Posterior vena cava (tissue), 2 donors: ENCODE measurements around the gene HS2ST1. TPM values are rescaled to one million over a fixed set of nuclear protein-coding genes. Genes with fewer than 3 reads are reported as not detected.

Experiments
- DNase-seq: peaks from one replicate; pipeline ENCODE4 v3.0.0-alpha.2; 2020; ENCODE audit warnings: low spot score
- intact Hi-C, 2 donors: fragments of 100-400 bp; cut with DNase I; formaldehyde crosslinking; loops; one replicate each; pipeline versions ENCODE4 v1.14.1 to v1.14.2; 2022 to 2023
- total RNA-seq, 2 donors: library from RNA; stranded (reverse); fragmentation: NEBNext Ultra II Directional; extraction: Animal tissue kit (Norgen Biotek cat#: 25700); gene quantifications; one replicate each; pipeline ENCODE4 v1.2.1, GENCODE V29; 2021
- donor health status: DM: yes; HTN: yes; CAD: no.
- donor health status: DM: yes; HTN: yes; CAD: no.

HS2ST1 gene
- total RNA-seq, 2 donors from 2014 or later: 24.7 to 27.1 TPM

DNA sequence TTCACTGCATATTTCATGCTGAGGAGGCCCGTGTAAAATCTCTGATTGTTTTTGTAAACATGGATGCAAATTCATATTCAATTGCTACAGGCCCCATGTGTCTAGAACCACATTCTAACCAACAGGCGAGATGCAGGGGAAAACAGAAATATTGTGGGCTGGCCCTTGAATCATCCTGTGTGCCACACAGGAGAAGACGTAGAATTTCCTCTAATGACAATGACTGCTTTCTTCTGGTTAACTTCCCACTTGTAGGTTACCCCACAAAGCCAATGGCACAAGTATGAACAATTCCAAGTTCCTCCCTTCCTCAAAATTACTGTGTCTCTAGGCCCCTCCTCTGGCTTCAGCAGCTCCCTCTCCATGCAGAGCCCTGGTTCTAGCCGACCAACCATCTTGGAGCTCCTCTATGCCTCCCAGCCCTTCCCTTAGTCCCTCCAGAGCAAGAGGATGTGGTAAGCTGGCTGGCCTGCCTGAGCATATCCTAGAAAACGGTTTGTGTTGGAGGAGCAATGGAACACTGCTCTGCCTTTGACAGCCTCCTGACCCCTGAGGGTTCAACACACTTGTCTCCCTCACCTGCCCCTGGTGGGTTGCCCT lies 205.2 kb downstream of the HS2ST1 start:
- intact Hi-C loops: no loop called here
- DNase-seq: no peak

DNA sequence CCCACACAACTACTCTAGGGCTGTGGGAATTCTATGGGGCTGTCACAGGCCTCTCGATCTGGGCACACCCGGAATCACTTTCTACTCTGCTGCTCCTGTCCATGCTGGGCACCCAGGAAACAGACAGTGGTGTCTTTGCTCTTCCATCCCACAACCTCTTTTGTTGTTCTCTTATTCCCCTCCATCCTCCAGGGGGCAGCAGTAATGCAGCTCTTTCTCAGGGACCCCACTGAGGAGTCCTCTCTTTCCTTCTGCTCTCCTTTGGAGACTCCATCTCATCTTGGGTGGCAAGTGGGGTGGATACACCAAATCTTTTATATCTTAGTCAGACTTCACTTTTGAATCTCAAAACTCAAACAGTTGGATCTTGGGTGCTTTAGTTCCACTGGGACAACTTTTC lies 206.3 kb downstream of the HS2ST1 start:
- intact Hi-C loops: no loop called here
- no peak for DNase-seq

DNA sequence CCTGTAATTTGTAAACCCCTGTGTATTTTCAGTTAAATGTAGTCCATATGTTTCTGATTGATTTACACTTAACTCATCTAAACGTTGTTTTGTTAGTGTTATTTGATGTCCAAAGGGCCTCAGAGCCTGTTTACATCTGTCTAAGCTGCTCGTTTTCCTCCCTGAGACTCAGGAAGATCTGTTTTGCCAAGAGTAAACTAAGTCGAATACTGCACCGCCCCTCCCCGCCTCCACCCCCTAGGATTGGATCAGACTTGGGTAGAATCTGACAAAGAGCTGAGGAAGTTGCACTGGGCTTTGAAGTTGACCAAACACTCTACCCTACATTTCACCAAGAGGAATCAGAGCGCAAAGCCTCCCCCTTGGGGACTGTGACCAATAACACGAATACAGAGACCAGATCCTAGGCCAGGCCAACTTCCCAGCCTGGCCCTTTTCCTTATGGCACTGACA lies 207.3 kb downstream of the HS2ST1 start:
- no peak for DNase-seq

DNA sequence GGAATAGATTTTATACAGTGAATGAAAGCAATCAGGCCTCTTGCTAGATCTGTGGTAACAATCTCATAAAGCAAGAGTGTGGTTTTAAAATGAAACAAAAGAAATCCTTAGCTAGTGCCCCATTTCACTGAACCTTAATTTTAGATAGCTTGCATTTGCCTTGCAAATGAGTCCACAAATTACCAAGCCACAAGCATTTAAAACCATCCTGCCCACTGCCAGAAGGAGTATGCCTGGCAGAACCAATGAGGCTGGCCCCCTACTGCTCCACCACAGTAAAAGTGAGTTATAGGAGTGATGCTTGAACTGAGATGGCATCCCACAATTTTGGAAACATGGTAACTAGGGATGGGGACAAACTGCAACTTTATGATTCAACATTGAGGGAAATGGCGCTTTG lies 207.8 kb downstream of the HS2ST1 start:
- no peak for DNase-seq
- intact Hi-C loops: no loop called here

More for the DNA sequence above, 207.3 kb downstream of the HS2ST1 start:
- intact Hi-C loops: no loop called here

DNA sequence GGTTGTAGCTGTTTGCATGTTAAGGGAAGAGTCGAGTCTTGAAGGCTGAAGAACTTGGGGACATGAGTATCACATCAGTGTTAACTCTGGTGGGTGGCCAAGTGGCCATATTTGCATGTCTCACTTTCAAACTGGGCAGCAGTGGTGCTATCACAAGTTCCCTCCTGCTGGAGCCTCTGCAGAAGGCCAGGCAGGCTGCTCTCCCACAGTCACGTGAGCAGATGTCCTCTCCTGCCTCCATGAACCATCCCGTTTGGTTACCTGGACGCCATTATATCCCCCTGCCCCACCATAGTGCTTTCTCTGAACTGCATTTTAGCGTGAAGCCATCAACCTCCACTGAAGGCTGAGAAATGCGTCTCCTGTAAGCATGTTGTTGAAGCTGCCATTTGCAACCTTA lies 209.2 kb downstream of the HS2ST1 start:
- no peak for DNase-seq
- intact Hi-C loops: no loop called here

DNA sequence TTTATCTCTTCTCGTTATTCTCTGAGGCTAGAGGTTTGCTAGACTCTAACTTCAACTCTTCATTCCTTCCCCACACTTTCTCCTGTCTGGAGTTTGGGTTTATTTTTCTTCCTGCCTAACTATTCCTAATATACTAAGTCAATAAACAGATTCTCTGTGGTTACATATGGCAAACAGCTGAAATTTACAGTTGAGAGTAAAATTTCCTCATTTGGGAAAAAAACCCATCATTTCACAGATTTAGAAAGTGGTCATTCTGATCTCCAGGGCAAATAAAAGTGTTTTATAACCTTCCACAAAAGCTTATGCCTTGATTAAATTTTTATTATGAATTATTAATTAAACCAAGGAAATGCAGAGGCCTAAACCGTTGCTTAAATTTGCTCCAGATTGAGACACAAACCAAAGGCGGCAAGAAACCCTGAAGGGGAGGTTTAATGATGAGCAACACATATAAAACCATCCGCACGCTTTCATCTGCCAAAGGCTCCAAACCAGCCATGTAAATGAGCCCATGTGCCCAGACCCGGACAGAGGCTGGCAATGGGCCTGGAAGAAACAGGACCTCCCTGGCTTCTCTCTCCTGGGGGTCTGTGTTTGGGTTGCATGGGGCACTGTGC lies 212.6 kb downstream of the HS2ST1 start:
- intact Hi-C loops: no loop called here
- no peak for DNase-seq

DNA sequence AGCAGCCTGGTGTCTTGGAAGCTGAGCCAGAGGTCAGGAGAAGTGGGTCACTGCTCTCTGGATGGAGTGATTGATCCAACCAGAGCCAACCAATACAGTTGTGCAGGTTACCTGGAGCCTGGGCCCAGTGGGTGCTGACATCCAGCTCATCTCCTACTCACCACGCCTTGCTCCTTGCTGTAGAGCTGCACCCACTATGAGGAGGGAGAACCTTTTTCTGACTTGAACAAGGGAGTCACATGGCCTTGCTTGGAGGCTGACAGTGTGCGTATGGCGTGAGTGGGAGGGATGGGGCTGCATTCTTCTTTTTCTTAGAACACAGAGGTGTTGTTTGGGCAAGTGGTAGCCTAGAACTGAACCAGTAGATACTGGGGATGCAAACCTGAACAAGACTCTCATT lies 213.1 kb downstream of the HS2ST1 start:
- DNase-seq: no peak
- intact Hi-C loops: no loop called here

DNA sequence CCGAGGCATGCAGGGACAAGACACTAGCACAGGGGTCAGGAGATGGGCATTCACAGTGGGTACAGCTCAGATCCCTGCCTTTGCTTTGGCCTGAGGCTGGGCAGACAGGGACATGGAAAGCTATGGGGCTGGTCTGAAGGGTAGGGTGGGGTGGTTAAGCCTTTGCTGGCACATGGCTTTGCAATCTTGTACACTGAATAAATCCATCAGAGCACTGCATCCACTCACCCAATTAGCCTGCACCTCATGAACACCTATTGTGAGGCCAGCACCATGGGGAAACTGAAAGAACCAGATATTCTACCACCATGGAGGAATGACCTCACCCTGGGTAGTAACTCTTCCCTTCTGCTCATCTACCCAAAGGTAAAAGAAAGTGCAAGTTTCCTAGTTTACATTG lies 214.6 kb downstream of the HS2ST1 start:
- no peak for DNase-seq
- intact Hi-C loops: no loop called here

DNA sequence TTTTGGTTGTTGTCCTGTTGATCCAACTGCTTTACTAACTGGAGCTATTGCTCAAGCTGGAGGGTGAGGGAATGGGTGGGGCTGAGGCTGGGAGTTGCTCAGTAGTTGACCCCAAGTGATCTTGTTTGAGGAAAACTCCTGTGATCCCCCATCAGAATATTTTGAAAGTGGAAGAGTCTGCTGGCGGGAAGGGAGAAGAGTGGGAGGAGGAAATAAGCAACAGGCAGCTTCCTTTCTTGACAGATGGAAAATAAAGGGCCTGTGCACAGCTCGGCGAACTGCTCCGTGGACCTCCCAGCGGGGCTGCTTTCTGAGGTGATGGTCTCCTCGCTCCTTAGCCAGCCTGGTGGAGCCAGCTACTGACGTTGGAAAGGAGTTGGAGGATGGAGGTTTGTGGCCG lies 215.2 kb downstream of the HS2ST1 start:
- intact Hi-C loops: loop anchor here in 1 of 2 donors (10.0 kb wide), 1 partner anchor 1175 kb away; no protein-coding TSS in a partner anchor
- DNase-seq: no peak

DNA sequence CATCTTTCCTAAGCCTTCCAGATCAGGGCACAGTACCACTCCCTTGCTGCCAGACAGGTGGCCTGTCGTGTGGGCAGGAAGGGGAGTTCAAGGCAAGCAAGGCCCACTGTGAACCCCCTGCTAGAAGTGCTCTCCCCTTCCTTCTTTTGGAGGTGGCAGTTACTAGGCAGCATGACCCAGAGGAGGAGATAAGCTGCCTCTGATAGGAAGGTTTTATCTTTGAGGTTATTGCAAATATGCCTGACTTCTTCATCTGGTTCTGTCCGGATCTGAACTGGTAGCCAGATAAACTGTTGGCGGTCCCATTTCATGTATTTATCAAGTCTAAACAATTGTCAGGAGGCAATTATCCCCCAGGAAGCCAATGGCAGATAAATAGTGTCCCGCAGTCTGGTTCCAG lies 216.0 kb downstream of the HS2ST1 start:
- DNase-seq: no peak
- intact Hi-C loops: loop anchor here in 1 of 2 donors (10.0 kb wide), 1 partner anchor 1174 kb away; no protein-coding TSS in a partner anchor

DNA sequence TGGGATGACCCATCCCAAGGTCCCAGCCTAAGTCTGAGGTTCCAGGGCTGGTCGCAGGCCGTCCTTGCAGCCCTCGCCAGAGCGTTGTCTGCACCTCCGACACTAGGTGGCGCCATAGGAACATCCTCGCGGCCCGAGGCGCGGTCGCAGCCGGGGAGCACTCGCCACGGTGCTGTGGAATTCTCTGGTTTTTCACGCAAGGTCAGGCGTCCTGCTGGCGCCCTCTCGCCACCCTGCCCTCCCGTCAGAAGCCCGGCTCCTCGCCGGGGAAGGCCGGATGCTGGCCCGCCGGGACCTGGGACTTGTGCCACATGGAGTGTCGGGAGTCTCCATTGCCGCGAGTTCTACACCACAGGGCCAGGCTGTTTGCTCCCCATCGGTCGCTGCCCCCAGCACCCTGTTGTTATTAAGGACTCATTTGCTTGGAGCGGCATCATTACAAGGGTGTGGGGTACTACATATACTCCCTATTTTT lies 217.4 kb downstream of the HS2ST1 start:
- intact Hi-C loops: loop anchor here in 1 of 2 donors (10.0 kb wide), 1 partner anchor 1173 kb away; no protein-coding TSS in a partner anchor
- DNase-seq: peak; percentile 95

DNA sequence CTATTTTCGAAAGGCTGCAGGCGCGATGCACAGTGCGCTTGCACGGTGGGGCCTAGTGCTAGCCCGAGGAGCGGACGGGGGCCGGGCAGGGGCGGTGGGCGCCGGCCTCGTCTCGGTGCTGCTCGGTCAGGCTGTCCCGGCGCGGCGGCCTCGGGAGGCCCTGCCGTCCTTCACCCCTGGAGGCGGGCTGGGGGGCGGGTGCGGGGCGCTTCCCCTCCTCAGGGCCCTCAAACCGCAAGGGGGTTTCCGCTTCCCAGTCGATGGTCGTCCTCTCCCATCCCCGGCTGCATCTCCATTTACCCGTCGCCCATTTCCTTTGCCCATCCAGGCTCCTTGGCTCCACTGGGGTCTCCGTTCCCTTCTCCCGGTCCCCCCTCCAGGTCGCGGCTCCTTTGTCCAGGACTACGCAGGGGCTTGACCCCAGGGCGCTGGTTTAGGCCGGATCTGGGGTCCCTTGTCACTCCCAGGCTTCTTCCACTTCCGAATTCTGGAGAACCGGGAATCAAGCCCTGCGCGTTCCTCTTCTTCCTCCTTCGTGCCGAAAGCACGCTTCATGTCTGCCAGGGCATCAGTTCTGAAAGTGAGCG lies 217.9 kb downstream of the HS2ST1 start:
- intact Hi-C loops: loop anchor here in 1 of 2 donors (10.0 kb wide), 1 partner anchor 1172 kb away; no protein-coding TSS in a partner anchor

DNA sequence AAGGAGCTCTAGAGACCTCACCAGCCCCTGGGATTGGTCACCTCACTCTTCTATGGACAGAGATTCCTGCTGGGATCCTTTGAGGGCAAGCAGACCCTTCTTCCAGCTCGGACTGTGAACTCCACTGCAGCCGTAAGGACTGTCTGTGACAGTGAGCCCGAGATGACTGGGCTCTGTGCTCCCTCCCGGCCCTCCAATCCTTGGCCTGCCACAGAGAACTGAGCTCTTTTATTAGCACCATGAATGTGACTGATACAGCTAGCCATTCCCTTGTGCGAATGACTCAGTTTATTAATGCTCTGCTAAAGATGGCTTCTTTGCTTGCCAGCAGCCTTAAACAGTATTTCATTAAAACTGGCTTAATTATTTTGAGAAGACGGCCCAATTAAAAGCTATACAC lies 219.6 kb downstream of the HS2ST1 start:
- intact Hi-C loops: loop anchor here in 1 of 2 donors (10.0 kb wide), 1 partner anchor 1171 kb away; no protein-coding TSS in a partner anchor

More for the DNA sequence above, 217.9 kb downstream of the HS2ST1 start:
- DNase-seq: no peak

DNA sequence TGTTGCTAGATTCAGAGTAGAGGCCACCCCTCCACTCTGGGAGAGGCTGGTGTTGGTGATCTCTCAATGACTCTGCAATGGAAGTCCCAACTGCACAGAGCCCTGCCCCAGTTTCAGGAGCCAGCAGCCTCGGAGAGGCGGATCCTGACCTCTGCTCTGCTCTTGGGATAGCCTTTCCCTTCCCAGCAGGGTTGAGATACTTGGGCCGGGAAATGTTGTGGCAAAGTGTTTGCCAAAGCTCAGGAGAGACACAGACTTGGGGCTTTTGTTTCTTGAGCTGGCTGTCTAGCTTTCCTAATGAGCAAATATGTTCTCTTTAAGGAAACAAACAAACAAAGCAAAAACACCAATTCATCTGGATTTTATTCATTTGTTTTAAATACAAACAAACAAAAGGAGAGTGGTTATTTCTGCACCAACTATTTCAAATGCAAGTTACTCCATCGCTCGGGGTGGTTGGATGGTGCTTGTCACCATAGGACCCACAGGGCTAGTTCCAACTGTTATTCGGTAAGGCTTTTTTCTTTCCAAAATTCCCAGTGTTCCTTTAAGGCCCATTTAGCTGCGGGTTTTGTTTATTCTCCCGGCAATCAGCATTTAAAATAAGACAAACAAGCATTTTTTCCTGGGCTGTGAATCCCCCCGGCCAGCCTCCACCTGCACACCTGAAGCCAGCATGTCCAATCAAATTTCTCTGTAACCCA lies 220.3 kb downstream of the HS2ST1 start:
- intact Hi-C loops: loop anchor here in 1 of 2 donors (10.0 kb wide), 1 partner anchor 1170 kb away; no protein-coding TSS in a partner anchor
- peak; percentile 86 for DNase-seq

More for the DNA sequence above, 219.6 kb downstream of the HS2ST1 start:
- no peak for DNase-seq

DNA sequence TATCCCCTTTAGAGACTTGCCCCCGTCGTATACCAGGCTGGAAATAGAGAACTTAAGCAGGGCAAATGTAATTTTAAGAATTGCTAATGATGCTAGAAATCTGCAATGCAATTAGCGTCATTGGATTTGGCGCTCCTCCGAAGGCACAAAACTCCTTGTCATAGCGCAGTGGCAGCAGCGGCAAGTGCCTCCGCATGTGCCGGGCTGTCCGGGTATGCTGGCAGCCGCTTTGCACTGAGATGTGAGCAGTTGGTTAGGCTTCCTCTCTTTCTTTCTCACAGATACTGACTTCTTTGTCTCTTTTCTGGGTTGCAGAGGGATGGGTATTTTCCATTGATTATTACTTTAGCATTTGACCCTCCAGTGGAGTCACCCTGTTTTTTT lies 220.9 kb downstream of the HS2ST1 start:
- intact Hi-C loops: loop anchor here in 1 of 2 donors (10.0 kb wide), 1 partner anchor 1169 kb away; no protein-coding TSS in a partner anchor
- DNase-seq: no peak

DNA sequence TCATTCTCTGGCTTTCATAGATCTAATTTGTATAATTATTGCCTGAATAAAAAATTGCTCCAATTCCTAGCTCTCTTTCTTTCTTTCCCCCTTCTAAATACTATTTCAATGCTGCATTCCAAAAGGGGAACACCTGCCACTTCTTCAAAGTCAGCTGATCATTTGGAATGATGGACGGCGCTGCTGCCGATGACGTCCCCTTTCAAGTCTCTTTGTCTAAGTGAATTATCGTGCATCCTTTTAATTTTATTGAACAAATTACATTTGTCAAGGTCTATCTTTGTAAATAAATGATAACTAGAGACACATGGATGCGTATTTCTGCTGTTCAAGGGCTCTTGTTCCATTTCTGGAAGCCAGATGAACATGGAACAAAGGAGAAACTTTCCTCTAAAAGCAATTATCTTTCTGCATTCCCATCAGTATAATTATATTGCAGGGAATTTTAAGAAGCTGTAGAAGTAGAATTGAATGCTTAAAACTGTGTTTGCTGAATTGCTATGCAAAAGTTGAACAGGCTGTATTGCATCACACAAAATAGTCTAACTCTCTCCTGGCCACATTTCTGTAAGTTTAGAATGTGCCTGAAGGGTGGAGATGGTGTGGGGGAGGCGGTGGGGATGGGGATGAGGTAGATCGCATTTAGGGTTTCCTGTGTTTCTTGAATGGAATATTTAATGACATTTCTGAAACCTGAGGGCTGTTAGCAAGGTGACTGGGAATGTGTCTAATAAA lies 222.3 kb downstream of the HS2ST1 start:
- no peak for DNase-seq
- intact Hi-C loops: loop anchor here in 1 of 2 donors (10.0 kb wide), 1 partner anchor 1168 kb away; no protein-coding TSS in a partner anchor

DNA sequence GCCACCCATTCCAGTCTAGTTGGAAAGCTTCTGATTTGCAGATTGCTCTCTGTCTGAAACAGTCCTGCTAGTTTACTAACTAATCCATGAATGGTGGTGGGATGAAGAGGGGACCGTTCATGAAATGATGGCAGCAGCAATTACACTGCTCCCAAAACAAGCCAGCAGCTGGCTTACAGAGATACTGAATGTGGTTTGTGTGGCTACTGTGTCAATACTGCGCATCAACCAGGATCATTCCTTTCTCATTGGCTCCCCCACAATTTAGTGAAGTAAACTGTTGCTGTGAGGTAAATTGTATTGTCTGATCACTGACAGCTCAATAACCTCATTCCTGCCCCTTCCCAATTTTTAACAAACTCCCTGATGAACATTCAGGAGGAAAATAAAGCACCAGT lies 222.9 kb downstream of the HS2ST1 start:
- DNase-seq: no peak
- intact Hi-C loops: loop anchor here in 1 of 2 donors (10.0 kb wide), 1 partner anchor 1167 kb away; no protein-coding TSS in a partner anchor

DNA sequence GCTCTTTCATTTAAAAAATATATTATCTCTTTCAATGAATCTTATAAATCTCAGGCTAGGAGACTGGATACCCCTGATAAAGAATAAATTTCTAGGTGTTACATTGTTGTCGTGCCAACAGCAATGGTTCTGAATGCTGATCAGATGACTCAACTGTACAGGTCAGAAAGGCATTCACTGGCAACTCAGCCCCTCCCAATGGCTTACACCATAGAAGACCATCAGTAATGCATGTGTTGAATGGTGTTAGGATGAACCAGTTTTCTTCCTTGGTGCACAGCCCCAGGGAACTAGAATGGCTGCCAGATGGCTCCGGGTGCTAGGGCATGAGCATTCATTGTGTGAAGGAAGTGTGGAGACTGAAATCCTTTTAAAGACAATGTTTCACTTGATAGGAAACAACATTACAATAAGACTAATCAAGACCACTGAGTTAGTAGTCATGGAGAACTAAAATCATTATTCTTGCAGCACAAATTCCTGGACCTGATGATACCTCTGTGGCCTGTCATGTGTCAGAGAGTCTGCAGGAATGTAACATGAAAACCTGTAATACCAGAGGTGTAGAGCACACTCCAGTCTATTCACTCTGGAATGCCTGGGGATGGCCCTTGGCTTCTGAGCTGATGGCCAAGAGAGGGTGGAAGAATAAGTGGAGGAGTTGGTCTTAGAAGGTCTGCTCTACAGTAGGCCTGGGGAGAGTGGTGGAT lies 226.6 kb downstream of the HS2ST1 start:
- no peak for DNase-seq
- intact Hi-C loops: no loop called here
